ENCODE data around the gene PLIN3. TPM values are rescaled to one million over a fixed set of nuclear protein-coding genes. Genes with fewer than 3 reads are reported as not detected.
"Not testable (repeated sequence)": the region's sequence is repeated elsewhere in the genome, so short reads cannot be mapped to it uniquely, and the experiment has no call there.

PLIN3 gene
- total and polyA plus RNA-seq, 9 donors, result 26.8 to 52.9 (median 44.6) TPM

DNA sequence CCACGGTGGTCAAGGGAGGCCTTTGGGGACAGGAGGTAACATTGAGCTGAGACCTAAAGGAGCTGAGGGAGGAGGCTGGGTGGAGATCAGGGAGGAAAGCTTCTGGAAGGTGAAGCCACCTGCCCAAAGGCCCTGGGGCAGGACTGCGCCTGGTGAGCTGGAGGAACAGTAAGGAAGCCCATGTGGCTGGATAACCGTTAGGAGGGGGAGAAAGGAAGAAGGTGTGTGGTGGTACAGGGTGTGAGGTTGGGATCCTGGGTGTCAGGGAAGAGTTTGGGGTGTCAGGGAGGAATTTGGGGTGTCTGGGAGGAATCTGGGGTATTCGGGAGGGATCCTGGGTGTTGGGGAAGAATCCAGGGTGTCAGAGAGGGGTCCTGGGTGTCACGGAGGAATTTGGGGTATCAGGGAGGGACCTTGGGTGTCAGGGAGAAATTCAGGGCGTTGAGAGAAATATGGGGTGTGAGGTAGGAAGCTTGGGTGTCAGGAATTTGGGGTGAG, 36.6 kb downstream of the PLIN3 start:
- no peaks in the 10 kb centered on the region for H3K9me3 ChIP-seq (replicated peaks; ENCODE audit: control insufficient read depth, low read depth, low read length)
- DNase-seq, result no peak
- H3K27ac ChIP-seq (ENCODE audit: low read length), result peak overlapping the region; percentile 72
- no peaks in the 10 kb centered on the region for H3K27me3 ChIP-seq (ENCODE audit: control insufficient read depth, insufficient read depth, low read length)
- 76% methylated on average over 6 of the region's 6 CpGs for WGBS (ENCODE audit: insufficient coverage)
- H3K36me3 ChIP-seq (ENCODE audit: control insufficient read depth, insufficient read depth, low read length), result no peaks in the 10 kb centered on the region
- peaks cover 8% of the 10 kb centered on the region for H3K4me1 ChIP-seq (ENCODE audit: control insufficient read depth, insufficient read depth, low read length)
- peak overlapping the region; percentile 92 for H3K4me3 ChIP-seq (ENCODE audit: low read length)

DNA sequence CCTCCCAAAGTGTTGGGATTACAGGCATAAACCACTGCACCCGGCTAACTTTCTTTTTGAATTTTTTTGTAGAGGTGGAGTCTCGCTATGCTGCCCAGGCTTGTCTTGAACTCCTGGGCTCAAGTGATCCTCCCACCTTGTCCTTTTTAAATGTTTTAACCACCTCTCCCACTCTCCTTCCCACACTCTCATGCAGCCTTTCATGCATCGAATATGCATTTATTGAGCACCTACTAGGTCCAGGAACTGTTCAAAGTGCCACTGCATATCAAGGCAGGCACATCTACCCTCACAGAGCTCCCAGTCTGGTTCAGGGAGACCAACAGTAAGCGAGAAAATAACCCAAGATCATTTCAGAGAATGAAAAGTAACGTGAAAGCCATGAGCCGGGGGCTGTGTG, 37.1 kb downstream of the PLIN3 start:
- Histone ChIP-seq H3K36me3 (ENCODE audit: control insufficient read depth, insufficient read depth, low read length) (no peaks in the 10 kb centered on the region), H3K27ac (ENCODE audit: low read length) (peak overlapping the region; percentile 3), H3K9me3 (replicated peaks; ENCODE audit: control insufficient read depth, low read depth, low read length) (no peaks in the 10 kb centered on the region), H3K4me1 (ENCODE audit: control insufficient read depth, insufficient read depth, low read length) (peaks cover 8% of the 10 kb centered on the region), H3K4me3 (ENCODE audit: low read length) (peak overlapping the region; percentile 92), H3K27me3 (ENCODE audit: control insufficient read depth, insufficient read depth, low read length) (no peaks in the 10 kb centered on the region)
- no peak for DNase-seq
- WGBS (ENCODE audit: insufficient coverage), result 75% methylated on average over 3 of the region's 6 CpGs

DNA sequence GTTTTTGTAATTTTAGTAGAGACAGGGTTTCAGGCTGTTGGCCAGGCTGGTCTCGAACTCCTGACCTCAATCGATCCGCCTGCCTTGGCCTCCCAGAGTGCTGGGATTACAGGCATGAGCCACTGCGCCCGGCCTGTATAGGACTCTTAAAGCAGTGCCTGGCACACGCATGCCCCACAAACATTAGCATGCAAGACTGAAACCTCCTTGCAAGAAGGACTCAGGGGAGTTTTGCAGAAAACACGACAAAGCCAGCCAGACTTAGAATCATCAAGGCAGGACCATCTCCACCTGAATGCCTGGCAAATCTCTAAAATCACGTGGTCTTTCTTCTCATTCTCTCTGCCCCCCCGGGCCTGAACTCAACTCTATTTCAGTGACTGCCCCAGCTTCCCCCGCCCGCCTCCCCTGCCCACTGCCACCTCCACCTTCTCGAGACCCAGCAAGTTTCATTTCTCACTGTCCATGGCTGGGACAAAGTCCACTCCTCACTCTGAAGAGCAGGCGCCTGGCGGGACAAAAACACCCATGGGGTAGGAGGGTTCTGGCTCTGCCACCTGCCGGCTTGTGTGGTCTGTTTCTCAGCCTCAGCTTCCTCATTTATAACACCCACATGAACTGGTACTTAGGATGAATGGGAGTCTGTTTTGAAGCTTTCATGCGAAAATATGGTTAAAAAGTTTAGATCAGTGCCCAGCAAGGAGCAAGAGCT, 38.3 kb downstream of the PLIN3 start:
- WGBS (ENCODE audit: insufficient coverage), result 70% methylated on average over 8 of the region's 16 CpGs
- H3K27ac ChIP-seq (ENCODE audit: low read length), result no peak overlapping the region

DNA sequence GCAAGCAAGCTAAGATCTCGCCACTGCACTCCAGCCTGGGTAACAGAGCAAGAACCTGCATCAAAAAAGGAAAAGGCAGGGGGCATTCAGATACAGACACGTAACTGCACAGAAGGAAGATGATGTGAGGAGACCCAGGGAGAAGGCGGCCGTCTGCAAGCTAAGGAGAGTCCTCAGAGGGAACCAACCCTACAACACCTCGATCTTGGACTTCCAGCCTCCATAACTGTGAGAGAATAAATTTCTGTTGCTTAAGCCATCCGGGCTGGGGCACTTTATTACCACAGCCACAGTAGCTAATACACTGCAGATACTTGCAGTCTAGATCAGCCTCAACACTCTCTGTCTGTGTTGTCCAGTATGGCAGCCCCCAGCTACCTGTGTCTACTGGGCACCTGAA, 43.9 kb downstream of the PLIN3 start:
- Histone ChIP-seq H3K27me3 (ENCODE audit: control insufficient read depth, insufficient read depth, low read length) (no peaks in the 10 kb centered on the region), H3K9me3 (replicated peaks; ENCODE audit: control insufficient read depth, low read depth, low read length) (no peaks in the 10 kb centered on the region), H3K36me3 (ENCODE audit: control insufficient read depth, insufficient read depth, low read length) (no peaks in the 10 kb centered on the region), H3K27ac (ENCODE audit: low read length) (no peak overlapping the region), H3K4me3 (ENCODE audit: low read length) (no peak overlapping the region), H3K4me1 (ENCODE audit: control insufficient read depth, insufficient read depth, low read length) (no peaks in the 10 kb centered on the region)
- WGBS (ENCODE audit: insufficient coverage), result 100% methylated on average over 1 of the region's 6 CpGs
- no peak for DNase-seq

More for the DNA sequence above, 38.3 kb downstream of the PLIN3 start:
- Histone ChIP-seq H3K36me3 (ENCODE audit: control insufficient read depth, insufficient read depth, low read length) (no peaks in the 10 kb centered on the region), H3K9me3 (replicated peaks; ENCODE audit: control insufficient read depth, low read depth, low read length) (no peaks in the 10 kb centered on the region), H3K4me1 (ENCODE audit: control insufficient read depth, insufficient read depth, low read length) (peaks cover 8% of the 10 kb centered on the region), H3K4me3 (ENCODE audit: low read length) (no peak overlapping the region), H3K27me3 (ENCODE audit: control insufficient read depth, insufficient read depth, low read length) (no peaks in the 10 kb centered on the region)
- DNase-seq, result no peak

DNA sequence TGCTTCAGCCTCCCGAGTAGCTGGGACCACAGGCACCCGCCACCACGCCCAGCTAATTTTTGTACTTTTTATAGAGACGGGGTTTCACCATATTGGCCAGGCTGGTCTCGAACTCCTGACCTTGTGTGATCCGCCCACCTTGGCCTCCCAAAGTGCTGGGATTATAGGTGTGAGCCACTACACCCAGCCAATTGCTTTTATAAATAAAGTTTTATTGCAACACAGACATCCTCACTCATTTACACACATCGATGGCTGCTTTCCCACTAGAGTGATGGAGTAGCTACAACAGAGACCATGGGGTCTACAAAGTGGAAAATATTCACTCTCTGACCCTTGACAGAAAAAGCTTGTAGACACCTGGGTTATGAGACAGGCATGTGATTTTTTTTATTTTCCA, 45.1 kb downstream of the PLIN3 start:
- not testable (repeated sequence) for H3K4me3 ChIP-seq (ENCODE audit: low read length); H3K9me3 ChIP-seq (replicated peaks; ENCODE audit: control insufficient read depth, low read depth, low read length); H3K27me3 ChIP-seq (ENCODE audit: control insufficient read depth, insufficient read depth, low read length); H3K27ac ChIP-seq (ENCODE audit: low read length); DNase-seq; H3K4me1 ChIP-seq (ENCODE audit: control insufficient read depth, insufficient read depth, low read length)
- peaks cover 12% of the 10 kb centered on the region for H3K36me3 ChIP-seq (ENCODE audit: control insufficient read depth, insufficient read depth, low read length)
- no CpG with 5 or more reads among the region's 7 CpGs for WGBS (ENCODE audit: insufficient coverage)

DNA sequence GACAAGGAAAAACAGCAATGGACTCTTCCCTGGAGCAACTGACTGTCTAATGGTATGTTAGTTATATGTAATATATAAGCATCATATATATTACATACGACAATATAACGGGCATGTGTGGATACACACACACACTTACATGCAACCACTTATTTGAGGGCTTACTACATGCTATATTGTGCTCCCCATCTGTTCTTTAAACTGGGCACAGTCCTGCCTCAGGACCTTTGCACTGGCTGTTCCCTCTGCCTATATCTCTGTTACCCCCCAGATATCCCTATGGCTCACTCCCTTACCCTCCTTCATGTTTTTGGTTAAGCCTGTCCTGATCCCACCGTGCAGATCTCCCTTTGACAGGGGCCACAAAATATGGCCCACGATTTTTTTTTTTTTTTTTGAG, 46.2 kb downstream of the PLIN3 start:
- Histone ChIP-seq H3K36me3 (ENCODE audit: control insufficient read depth, insufficient read depth, low read length) (peaks cover 19% of the 10 kb centered on the region), H3K4me3 (ENCODE audit: low read length) (no peak overlapping the region), H3K27ac (ENCODE audit: low read length) (no peak overlapping the region), H3K9me3 (replicated peaks; ENCODE audit: control insufficient read depth, low read depth, low read length) (no peaks in the 10 kb centered on the region), H3K27me3 (ENCODE audit: control insufficient read depth, insufficient read depth, low read length) (no peaks in the 10 kb centered on the region), H3K4me1 (ENCODE audit: control insufficient read depth, insufficient read depth, low read length) (no peaks in the 10 kb centered on the region)
- no peak for DNase-seq
- WGBS (ENCODE audit: insufficient coverage), result 50% methylated on average over 2 of the region's 4 CpGs

DNA sequence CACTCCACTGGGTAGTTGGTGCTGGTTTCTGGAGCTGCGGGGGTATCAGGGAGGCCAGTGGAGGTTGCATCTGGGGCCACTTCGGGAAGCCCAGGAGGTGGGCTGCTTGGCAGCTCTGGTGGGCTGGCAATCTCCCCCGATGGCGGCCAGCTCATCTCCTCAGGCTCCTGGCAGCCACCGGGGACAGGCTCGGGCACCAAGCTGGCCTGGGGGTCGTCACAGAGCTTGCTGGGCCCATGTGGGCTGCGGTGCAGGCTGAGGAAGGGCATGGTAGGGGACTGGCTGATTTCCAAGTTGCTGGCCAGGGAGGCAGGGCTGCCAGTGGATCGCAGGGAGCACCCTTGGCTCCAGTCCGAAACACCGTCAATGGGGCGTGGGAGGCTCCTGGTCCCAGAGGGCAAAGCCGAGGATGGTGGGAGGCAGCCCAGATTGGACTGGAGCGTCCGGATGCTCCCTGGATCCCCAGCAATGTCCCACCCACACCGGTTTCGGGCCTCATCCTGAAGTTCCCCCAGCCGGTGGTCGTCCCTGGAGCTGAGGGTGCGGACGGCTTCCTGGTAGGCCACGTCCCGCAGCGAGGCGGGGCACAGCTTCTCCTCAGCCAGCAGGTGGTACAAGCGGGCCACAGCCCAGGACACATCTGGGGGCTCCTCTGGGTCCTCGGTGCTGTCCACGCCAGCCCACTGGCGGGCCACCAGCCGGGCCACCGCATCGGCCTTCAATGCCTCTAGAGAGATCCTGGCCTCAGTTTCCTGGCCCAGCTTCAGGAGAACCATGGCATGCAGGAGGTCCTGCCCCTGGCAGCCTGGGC, 49.8 kb downstream of the PLIN3 start:
- H3K36me3 ChIP-seq (ENCODE audit: control insufficient read depth, insufficient read depth, low read length), result peaks cover 22% of the 10 kb centered on the region
- 89% methylated on average over 23 of the region's 32 CpGs for WGBS (ENCODE audit: insufficient coverage)
- DNase-seq, result no peak
- H3K27ac ChIP-seq (ENCODE audit: low read length), result no peak overlapping the region
- H3K4me3 ChIP-seq (ENCODE audit: low read length), result no peak overlapping the region
- no peaks in the 10 kb centered on the region for H3K9me3 ChIP-seq (replicated peaks; ENCODE audit: control insufficient read depth, low read depth, low read length)
- peaks cover 6% of the 10 kb centered on the region for H3K4me1 ChIP-seq (ENCODE audit: control insufficient read depth, insufficient read depth, low read length)
- no peaks in the 10 kb centered on the region for H3K27me3 ChIP-seq (ENCODE audit: control insufficient read depth, insufficient read depth, low read length)

DNA sequence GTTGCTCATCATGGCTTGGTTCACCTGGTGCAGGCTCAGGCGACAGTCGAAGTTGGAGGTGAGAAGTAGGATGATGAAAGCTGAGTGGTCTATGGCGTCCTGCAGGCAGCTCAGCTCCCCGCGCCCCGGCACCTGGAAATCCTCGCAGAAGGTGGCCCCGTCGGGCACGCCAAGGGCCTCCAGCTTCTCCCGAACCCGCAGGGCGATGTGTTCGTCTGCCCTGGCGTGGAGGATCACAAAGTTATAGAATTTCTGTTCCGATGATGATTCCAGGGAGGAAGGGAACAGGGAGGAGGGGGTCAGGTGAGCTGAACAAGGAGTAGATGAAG, 50.6 kb downstream of the PLIN3 start:
- DNase-seq, result no peak
- WGBS (ENCODE audit: insufficient coverage), result 93% methylated on average over 16 of the region's 16 CpGs
- H3K36me3 ChIP-seq (ENCODE audit: control insufficient read depth, insufficient read depth, low read length), result peaks cover 22% of the 10 kb centered on the region
- no peak overlapping the region for H3K27ac ChIP-seq (ENCODE audit: low read length)
- H3K4me3 ChIP-seq (ENCODE audit: low read length), result no peak overlapping the region
- H3K27me3 ChIP-seq (ENCODE audit: control insufficient read depth, insufficient read depth, low read length), result no peaks in the 10 kb centered on the region
- H3K9me3 ChIP-seq (replicated peaks; ENCODE audit: control insufficient read depth, low read depth, low read length), result no peaks in the 10 kb centered on the region
- peaks cover 6% of the 10 kb centered on the region for H3K4me1 ChIP-seq (ENCODE audit: control insufficient read depth, insufficient read depth, low read length)

DNA sequence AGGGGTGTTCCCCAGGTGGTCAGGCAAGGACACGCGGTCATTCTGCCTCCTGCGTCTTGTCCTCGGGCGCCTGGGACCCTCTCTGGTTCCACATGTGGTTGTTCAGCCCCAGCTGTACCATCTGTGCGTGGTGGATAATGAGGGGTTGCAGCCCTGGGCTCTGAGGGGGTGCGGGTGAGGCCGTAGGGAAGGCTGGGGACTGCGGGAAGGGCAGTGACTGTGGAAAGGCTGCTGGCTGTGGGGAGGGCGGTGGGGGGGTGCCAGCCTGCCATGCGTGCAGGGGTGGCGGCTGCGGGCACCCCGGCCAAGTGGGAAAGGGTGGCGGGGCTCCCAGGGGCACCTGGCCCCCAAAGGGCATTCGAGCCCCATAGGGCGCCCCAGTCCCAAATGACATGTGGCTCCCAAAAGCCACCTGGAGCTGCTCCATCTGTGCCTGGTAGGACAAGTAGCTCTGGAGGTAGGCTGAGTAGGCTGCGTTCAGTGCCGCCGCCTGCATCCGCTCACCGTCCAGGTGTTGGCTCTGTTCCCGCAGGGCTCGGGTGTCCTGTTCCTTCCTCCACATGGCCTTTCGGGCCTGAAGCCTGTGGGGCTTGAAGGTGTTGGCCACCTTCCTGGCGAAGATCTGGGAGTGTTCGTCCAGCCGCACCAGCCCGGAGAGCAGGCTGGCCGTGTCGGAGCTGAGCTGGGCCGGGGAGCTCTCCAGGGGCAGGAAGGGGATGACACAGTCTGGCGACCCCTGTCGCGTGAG, 51.1 kb downstream of the PLIN3 start:
- DNase-seq, result no peak
- Histone ChIP-seq H3K4me1 (ENCODE audit: control insufficient read depth, insufficient read depth, low read length) (peaks cover 6% of the 10 kb centered on the region), H3K4me3 (ENCODE audit: low read length) (no peak overlapping the region), H3K9me3 (replicated peaks; ENCODE audit: control insufficient read depth, low read depth, low read length) (no peaks in the 10 kb centered on the region), H3K27me3 (ENCODE audit: control insufficient read depth, insufficient read depth, low read length) (no peaks in the 10 kb centered on the region), H3K36me3 (ENCODE audit: control insufficient read depth, insufficient read depth, low read length) (peaks cover 22% of the 10 kb centered on the region), H3K27ac (ENCODE audit: low read length) (peak overlapping the region; percentile 44)
- 89% methylated on average over 31 of the region's 35 CpGs for WGBS (ENCODE audit: insufficient coverage)

Measured in muscle of leg (tissue), 11 donors.